ENCODE data around the gene EID2. TPM values are rescaled to one million over a fixed set of nuclear protein-coding genes. Genes with fewer than 3 reads are reported as not detected.

EID2 gene
- total and polyA plus RNA-seq, 2 of the 8 experiments (the other 6 are each of a cell fraction or from before 2014, with no cell fraction given) = 7.8 to 29.6 TPM

- DNase-seq (ENCODE audit: low read depth in 1 of 2, low spot score in 2 of 2) = no peak
- Histone ChIP-seq H3K4ac (replicated peaks; ENCODE audit: insufficient read length, low read depth, low read length) (peak overlapping the region; percentile 65), H2BK5ac (ENCODE audit: low read depth, low read length) (no peak overlapping the region), H4K91ac (replicated peaks; ENCODE audit: insufficient read length, low read length) (no peak overlapping the region), H3K14ac (ENCODE audit: insufficient read length) (no peak overlapping the region), H2AK5ac (ENCODE audit: low read depth, low read length) (no peak overlapping the region), H4K8ac (ENCODE audit: extremely low read depth, insufficient read depth, low read length) (no peak overlapping the region), H2BK12ac (ENCODE audit: low read depth, low read length) (no peak overlapping the region), H3K36me3 (ENCODE audit: control insufficient read depth in 2 of 4, insufficient read depth in 4 of 4, low read length in 3 of 4) (no peaks in the 10 kb centered on the region), H2BK120ac (replicated peaks; ENCODE audit: low read depth, low read length) (no peak overlapping the region), H3K9ac (replicated peaks in 1 of 4; ENCODE audit: extremely low read depth in 1 of 4, low read depth in 3 of 4, low read length in 3 of 4) (peak overlapping the region in 3 of 4 experiments; percentile 62 to 73 (median 70); a peak in 6 of 7 replicates), H4K5ac (ENCODE audit: insufficient read length, low read depth, low read length) (no peak overlapping the region), H3K27ac (ENCODE audit: low read depth, low read length) (no peak overlapping the region), H3K4me2 (ENCODE audit: insufficient read depth in 1 of 2, low read depth in 2 of 2, low read length in 2 of 2) (peak overlapping the region; percentile 68 to 96), H3K79me1 (ENCODE audit: low read depth, low read length) (no peaks in the 10 kb centered on the region), H3K23me2 (ENCODE audit: low read depth, low read length) (peaks cover 4% of the 10 kb centered on the region), H2BK15ac (ENCODE audit: low read length) (no peak overlapping the region), H3K23ac (ENCODE audit: insufficient read length) (no peak overlapping the region), H2AFZ (ENCODE audit: low read length) (0 out of 2 replicates have a peak overlapping the region, but pooled peaks have one; percentile 10), H3K79me2 (ENCODE audit: control insufficient read depth in 1 of 2, insufficient read depth in 2 of 2, low read length in 2 of 2) (peaks cover 0 to 4% of the 10 kb centered on the region in 2 experiments; a peak in 1 of 4 replicates), H2BK20ac (ENCODE audit: low read length) (no peak overlapping the region), H3K9me3 (ENCODE audit: insufficient read depth in 2 of 2, low read depth in 1 of 2, low read length in 1 of 2) (peaks cover 0 to 4% of the 10 kb centered on the region in 2 experiments; a peak in 1 of 4 replicates), H3K4me1 (replicated peaks in 1 of 4; ENCODE audit: control insufficient read depth in 3 of 4, insufficient read depth in 4 of 4, low read length in 3 of 4) (no peaks in the 10 kb centered on the region), H3K27me3 (replicated peaks in 1 of 4; ENCODE audit: control insufficient read depth in 3 of 4, extremely low read depth in 1 of 4, insufficient read depth in 3 of 4, low read length in 3 of 4) (peaks cover 0 to 3% (median 0%) of the 10 kb centered on the region in 4 experiments; a peak in 1 of 7 replicates), H3K18ac (ENCODE audit: extremely low read depth, low read length) (no peak overlapping the region), H3K4me3 (ENCODE audit: extremely low read depth in 1 of 4, insufficient read depth in 2 of 4, low read depth in 3 of 4, low read length in 4 of 4) (peak overlapping the region; percentile 55 to 93 (median 78)), H4K20me1 (replicated peaks in 1 of 2; ENCODE audit: control insufficient read depth in 1 of 2, insufficient read depth in 2 of 2, low read length in 2 of 2) (peaks cover 0 to 4% of the 10 kb centered on the region in 2 experiments), H3K56ac (replicated peaks; ENCODE audit: insufficient read length, low read depth, low read length) (no peak overlapping the region)
- POLR2A ChIA-PET (ENCODE audit: partially characterized antibody) = interaction anchor here (0.9 to 1.5 kb wide), 11 partner anchors 13 to 302 kb away, joined by 3 to 8 read pairs (median 5); partner anchors contain the start of genes DLL3, DYRK1B, MED29 and PAF1
- CTCF ChIA-PET (ENCODE audit: partially characterized antibody) = interaction anchor here (0.6 to 10.6 kb wide), 12 partner anchors 8 to 150 kb away, joined by 3 to 101 read pairs (median 6); partner anchors contain the start of genes DLL3, EID2 and SELENOV
- FAIRE-seq = no peak
- 75% methylated on average over 14 of the region's 14 CpGs; no CpG with 5 or more reads in 1 of the 2 experiments for WGBS, 2 experiments (ENCODE audit: extremely low coverage in 1 of 2, insufficient coverage in 1 of 2, insufficient read length in 1 of 2, insufficient replicate concordance in 2 of 2, low coverage in 1 of 2, low lambda C conversion rate in 2 of 2, missing lambda C conversion rate in 1 of 2)
- TF ChIP-seq EGR1 (IDR thresholded peaks at IDR 0.05; ENCODE audit: borderline replicate concordance, low read depth, low read length) (no peak), BACH1 (IDR thresholded peaks at IDR 0.05; ENCODE audit: low read length) (no peak), RAD21 (IDR thresholded peaks at IDR 0.05 in 1 of 2, conservative IDR thresholded peaks at IDR 0.05 in 1 of 2; ENCODE audit: low read depth in 2 of 2, low read length in 2 of 2) (no peak), KDM1A (IDR thresholded peaks at IDR 0.05; ENCODE audit: borderline replicate concordance, low read length) (no peak), TBP (IDR thresholded peaks at IDR 0.05; ENCODE audit: low read depth, low read length) (no peak), CTCF (IDR thresholded peaks at IDR 0.05; ENCODE audit: control extremely low read depth in 1 of 3, insufficient read depth in 1 of 3, low read depth in 1 of 3, low read length in 3 of 3) (no peak), RNF2 (IDR thresholded peaks at IDR 0.05; ENCODE audit: borderline replicate concordance, low read depth, low read length, missing control alignments, poor library complexity, severe bottlenecking) (no peak), POLR2AphosphoS5 (IDR thresholded peaks at IDR 0.05; ENCODE audit: low read depth, low read length) (no peak), RBBP5 (IDR thresholded peaks at IDR 0.05; ENCODE audit: borderline replicate concordance, low read depth, low read length) (no peak), HDAC6 (IDR thresholded peaks at IDR 0.05; ENCODE audit: low read depth, low read length) (no peak)
Observed at GRCh38 chr19:39531834-39532232, 8.1 kb downstream of the EID2 start.
